Left renal cortex interstitium (tissue), 4 donors: ENCODE data around the gene CBX6. TPM values are rescaled to one million over a fixed set of nuclear protein-coding genes. Genes with fewer than 3 reads are reported as not detected.
"Not testable (repeated sequence)": the region's sequence is repeated elsewhere in the genome, so short reads cannot be mapped to it uniquely, and the experiment has no call there.

ENCODE experiments used
- DNase-seq, 4 donors: peaks; one replicate each; pipeline ENCODE4 v3.0.0-alpha.2; 2013; ENCODE audit warnings: low read depth in 4 of 4, low spot score in 2 of 4, missing footprints in 1 of 4
- polyA plus RNA-seq, 4 donors: library from polyadenylated mRNA; unstranded; fragments of 120-200 nt; gene quantifications; one replicate each; pipeline ENCODE4 v1.2.1, GENCODE V29; 2013; ENCODE audit not compliant: insufficient read length in 4 of 4

CBX6 gene
- polyA plus RNA-seq, 4 donors, result 35.9 to 50.8 (median 43.0) TPM

DNA sequence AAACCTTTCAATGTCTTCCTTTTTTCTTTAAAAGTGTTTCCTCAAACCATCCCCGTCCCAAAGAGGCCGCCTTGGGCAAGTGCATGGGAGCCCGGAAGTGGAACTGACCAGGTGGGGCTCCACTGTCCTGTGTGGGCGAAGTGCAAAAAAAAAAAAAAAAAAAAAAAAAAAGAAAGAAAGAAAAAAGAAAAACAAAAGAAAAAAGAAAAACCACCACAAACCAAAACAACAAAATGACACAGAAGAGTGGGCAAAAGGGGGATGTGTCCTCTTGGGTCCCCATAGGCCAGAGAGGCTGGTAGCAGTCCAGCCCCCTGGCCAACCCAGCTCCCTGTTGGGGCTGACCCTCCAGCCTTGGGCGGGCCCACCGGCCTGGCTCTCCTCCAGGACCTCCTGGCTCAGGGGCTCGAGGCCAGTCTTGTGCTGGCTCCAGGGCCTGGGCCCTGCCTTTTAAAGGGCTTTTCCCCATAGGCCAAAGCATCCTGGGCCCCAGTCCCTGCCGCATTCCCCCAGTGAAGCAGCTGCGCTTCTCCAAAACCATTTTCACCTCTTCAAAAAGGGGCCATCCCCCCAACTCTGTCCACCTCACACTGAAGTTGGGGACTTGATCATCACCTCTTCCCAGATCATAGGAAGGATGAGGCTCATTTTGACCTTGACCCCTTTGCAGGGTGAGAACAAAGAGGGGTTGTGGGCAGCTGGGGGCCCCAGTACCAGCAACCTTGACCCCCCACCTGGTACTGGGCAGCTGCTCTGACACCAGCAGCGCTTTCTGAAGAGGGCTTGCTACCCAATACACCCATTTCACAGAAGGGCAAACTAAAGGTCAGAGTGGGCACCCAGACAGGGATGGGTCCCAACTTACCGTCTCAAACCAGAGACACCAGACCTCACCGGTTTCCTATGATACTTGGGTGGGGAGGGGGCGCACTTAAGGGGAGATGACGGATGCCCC is 9.4 kb downstream of the CBX6 start:
- DNase-seq, result no peak

DNA sequence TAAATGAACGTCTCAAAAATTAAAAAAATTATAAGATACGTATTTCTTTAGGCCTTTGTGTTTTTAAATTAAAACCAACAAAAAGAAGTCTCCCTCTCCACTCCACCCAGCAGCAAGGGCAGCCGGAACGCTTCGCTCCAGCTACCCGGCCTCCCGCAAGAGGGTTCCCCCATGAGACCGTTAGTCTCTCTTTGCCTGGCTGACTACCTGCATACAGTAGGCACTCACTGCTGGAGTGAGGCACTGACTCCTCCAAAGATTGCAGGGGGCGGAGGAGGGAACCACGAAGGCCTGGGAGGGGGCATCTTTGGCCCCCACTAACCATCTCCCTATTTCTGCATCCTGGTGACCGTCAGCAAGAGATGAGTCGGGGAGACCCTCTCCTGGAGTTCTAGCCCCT is 10.1 kb downstream of the CBX6 start:
- DNase-seq, result no peak

DNA sequence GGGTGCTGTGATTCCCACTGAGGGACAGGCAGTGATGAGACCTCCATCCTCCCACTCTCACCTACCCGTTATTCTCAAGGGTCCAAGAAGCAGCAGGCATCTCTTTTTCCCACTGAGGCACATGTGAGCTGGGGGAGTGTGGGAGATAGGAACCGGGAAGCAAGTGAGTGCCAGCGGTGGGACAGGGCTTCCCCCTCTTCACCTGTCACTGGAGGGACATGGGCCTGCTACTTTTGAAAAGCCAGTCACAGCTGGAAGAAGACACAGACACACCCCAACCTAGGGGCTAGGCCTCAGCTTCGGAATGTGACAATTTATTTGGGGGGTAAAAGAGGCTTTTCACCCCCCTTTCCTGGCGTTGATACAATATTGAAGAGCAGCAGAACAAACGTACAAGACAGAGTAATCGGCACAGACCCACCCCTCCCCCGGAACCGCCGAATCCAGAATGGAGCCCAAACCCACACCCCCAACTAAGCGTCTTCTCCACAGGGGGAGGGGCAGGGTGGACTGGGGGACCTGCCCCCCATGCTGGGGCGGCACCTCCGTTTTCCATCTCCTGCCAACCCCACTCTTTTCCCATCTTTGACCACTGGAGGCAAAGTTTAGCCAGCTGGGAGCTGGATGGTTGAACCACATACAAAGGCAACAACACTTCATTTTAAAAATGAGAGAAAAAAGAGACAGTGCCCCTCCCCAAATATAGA is 10.7 kb downstream of the CBX6 start:
- no peak for DNase-seq

DNA sequence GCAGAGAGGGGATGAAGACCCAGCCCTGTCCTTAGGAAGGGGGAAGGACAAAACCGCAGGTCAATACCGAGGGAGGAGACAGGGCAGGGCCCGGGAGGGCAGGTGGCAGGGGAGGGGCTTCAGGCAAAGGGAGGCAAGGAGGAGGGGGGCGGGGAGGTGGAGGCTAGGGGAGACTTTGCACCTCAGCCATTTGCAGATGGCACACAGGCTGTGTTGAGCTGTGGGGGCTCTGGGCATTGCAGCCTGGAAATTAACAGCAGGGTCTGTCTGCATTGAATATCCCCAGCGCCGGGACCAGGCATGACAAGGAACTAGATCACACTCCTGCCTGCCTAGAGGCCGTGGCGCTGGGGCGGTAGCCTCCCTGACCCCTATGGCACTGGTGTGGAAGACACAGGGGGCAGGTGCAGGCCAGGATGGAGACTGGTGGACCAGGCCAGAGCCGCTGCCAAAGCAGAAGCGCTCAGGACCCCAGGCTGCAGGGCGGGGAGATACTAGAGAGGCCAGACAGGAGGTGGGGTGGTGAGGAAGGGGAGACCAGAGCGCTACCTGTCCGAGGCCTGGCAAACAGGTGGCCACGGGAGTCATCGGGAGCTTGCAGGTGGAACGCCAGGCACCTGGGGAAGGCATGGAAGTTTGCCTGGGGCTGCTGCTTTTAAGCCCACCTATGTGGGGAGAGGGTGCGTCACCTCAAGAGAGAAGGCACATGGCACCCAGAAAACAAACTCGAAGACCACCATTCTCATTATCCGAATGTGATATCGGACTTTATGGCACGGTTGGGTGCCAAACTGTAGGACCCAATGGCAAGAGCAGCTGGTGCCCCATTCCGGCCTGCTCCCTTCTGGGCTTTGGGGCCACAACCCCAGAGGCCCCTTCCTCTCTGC is 11.5 kb downstream of the CBX6 start:
- DNase-seq, result no peak

DNA sequence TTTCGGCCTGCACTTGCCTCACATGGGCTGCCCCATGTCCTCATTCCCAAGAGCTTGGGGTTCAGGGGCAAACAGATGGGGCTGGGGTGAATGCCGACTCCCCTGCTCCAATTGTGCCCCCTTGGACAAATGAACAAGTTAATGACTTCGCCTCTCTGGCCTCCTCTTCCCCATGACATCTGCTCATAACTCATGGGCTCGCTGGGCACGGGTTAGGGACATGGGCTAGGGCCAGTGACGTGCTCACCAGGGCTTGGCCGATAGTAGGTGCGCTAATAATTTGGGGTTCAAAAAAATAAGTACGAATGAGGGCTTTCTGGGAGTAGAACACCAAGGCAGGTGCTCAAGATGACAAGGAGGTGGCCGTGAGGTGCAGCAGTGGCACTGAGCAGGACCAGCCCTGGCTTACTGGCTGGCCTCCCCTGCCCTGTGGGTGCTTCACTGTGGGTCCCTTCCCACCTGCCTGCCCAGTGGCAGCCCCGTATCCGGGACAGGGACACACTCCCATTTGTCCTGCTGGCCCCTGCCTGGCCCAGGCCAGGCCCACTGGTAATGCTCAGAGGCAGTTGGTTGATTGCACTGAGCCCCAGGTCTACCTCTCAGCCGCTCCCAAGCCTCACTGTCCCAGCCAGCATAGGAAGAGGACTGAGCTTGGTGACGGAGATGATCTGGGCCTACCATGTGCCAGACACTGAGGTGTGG is 12.3 kb downstream of the CBX6 start:
- no peak for DNase-seq

DNA sequence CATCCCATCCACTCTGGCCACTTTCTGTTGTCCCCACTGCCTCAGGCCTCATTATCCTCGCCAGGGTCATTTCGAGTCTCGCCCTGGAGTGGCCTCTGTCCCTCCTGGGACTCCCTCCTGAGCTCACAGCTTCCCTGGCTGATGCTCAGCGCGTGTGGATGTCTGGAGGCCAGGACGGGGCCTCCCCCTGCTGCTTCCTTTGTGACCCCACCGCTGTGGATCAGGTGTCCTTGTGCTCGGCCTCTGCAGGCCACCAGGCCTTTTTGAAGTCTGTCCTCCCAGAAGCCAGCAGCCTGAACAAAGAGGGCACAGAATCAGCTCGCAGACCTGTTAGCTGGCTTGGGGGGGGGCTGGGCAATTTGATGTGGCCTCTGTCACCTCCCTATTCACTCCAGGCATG is 13.5 kb downstream of the CBX6 start:
- no peak for DNase-seq

DNA sequence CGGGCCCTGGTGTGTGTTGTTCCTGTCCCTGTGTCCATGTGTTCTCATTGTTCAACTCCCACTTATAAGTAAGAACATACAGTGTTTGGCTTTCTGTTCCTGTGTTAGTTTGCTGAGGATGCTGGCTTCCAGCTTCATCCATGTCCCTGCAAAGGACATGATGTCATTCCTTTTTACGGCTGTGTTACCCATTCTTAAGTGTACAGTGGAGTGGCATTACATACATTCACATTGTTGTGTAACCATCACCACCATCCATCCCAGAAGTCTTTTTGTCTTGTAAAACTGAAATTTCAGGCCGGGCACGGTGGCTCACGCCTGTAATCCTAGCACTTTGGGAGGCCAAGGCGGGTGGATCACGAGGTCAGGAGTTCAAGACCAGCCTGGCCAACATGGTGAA is 17.5 kb downstream of the CBX6 start:
- not testable (repeated sequence) for DNase-seq

DNA sequence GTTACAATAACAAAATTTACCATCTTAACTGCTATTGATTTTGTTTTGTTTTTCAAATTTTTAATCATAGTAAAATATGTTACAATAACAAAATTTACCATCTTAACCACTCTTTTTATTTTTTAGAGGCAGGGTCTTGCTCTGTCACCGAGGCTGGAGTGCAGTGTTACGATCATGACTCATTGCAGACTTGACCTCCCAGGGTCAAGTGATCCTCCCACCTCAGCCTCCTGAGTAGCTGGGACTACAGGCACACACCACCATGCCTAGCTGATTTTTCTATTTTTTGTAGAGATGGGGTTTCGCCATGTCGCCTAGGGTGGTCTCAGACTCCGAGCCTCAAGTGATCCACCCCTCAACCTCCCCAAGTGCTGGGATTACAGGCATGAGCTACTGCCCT is 18.1 kb downstream of the CBX6 start:
- not testable (repeated sequence) for DNase-seq

DNA sequence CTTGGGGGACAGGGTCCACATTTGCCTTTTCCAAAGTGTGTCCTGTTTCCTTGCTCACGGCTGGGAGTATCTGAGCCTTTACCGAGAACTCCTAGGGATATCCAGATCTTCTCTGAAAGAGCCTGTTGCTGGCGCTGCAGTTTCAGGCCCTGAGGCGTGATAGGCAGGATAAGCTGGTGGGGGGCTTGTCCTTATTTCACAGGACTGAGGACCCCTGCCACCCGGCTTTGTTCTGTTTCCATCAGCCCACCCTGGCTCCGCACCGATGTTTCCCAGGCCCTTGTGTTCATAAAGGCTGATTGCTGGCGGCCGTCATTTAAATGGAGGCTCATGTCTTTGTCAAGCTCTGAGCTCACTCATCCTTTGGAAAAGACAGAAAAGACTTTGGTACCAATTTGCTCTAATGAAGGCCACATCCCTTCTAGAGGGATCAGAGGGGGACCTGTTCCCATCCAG is 18.8 kb downstream of the CBX6 start:
- no peak for DNase-seq

DNA sequence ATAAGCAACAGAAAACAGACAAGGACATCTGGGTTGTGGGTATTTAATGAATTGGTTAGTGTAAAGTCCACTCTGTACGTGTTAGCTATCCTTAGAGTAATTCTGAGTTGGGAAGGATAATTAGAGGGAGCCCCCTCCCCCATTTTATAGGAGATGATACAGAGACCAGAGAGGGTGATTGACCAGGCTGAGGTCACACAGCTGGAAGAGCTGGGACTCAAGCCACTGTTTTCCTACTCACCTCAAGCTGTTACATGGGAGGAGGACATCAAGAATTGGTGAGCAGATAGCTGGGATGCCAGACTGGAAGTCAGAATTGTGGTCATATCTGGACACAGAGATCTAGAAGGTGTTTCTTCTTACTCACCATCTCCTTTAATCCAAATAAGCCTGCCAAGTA is 19.5 kb downstream of the CBX6 start:
- no peak for DNase-seq

DNA sequence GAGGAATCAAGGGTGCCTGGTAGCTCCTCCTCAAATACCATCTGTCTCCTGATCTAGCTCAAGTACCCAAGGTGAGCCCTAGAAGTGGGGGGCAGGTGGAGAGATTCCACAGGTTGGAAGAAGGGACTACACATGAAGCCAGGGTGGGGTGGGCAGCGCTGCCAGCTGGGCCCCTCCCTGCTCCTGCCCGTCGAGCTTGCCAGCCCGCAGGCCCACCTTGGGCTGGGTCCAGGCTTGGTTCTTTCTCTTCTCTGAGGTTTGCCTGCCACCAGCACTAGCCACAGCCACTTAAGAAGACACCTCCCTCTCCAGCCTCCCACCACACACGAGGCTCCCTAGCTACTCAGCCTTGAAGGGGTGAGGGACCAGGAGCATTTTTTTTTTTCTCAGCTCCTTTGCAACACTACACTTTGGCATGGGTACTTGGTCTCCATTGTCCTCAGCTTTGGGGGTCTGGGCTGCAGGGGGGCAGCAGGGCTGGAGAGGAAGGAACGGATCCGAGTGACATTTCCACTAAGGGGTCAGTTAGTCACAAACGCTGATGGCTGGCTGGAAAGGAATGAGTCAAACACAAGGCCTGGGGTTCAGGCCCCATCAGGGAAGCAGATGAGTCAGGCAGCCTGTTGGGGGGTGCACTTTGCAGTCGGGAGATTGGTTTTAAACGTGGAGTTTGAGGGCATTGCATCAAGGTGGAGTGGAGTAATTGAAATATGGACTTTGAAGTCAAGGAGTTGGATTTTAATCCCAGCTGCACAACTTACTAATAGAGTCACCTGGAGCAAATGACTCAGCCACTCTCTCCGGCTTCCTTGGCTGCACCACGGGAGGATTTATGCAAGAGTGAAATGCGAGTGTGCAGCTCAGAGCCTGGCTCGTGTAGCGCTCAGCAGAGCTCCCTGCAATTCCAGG is 20.8 kb downstream of the CBX6 start:
- DNase-seq, result no peak

DNA sequence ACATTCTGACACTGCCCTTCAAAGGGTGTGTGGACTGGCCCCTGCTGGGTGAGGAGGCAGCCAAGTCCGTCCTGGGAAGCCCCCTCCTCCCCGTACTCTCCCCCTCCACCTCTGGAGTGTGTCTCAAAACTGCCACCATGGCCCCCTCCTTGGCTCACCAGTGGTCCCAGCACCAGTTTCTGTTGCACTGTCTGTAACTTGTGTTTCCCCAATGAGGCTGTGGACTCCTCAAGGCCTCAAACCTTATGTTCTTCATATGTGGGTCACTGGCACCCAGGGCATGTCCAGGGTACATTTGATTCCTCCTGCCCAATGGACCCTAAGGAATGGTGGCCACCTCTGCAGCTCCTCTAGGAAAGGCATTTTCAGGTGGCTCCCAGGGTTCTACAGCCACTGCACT is 21.6 kb downstream of the CBX6 start:
- no peak for DNase-seq

DNA sequence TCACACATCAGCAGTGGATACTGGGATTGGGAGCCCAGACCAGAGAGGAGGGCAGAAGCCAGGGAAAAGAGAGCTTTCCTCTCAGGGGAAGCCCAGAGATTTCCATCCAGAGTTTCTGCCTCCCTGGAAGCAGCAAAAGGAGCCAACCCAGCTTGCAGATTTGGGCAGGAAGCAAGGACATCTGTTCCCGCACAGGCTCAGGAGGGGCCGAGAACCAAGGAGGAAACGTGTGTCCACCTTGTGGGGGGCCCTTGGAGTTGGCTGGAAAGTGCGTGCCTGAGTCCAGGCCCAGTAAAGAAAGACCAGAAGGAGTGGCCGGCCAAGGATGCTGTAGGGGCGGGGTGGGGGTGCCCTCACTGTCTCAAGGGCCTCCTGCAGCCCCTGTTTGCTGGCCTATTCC is 22.2 kb downstream of the CBX6 start:
- DNase-seq, result no peak

DNA sequence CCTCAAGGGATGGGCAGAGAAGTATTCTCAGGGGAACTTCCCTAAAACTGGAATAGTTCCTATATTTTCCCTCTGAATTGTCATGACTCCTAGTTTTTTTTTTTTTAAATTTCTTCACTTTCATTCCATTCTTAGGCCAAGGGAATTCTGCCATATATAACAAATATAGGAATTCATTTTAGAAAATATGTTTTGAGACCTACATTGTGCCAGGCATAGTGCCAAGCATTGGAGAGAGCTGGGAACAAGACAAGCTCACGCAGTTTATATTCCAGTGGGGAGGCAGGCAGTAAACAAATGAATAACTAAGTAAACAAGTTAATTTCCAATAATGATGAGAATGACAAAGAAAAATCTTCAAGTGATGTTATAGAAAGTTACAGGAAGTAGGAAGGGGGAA is 25.6 kb downstream of the CBX6 start:
- DNase-seq, result no peak

DNA sequence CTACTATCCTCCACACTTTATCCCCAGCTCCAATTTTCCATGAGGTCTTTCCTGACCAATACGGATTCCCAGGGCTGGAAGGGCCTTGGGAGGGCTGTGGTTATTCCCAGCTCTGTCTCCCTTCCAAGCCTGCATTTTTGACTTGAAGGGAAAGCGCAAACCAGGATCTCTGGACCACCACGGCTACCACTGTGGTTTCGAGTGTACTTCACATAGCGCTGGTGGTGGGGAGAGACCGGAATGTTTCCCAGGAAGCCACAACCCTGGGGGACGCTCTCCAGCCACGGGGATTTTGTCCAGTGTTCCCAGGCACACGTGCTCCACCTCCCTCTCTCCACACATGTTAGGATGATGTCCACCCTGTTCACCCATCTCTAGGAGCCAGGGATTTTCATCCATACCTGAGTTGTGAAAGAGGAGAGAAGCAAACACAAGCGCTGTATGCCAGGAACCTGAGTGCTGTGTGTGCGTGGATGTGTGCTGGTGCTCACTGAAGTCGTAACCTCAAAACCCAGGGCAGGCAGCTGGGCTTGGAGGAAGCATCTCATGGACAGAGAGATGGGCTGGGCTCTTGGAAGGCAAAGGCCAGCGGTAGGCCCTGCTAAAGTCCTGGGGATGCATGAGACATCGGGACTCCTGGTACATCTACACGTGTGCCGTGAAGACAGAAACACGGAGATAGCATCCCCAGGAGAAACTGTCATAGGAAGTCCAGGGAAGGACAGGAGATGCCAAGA is 26.8 kb downstream of the CBX6 start:
- no peak for DNase-seq

DNA sequence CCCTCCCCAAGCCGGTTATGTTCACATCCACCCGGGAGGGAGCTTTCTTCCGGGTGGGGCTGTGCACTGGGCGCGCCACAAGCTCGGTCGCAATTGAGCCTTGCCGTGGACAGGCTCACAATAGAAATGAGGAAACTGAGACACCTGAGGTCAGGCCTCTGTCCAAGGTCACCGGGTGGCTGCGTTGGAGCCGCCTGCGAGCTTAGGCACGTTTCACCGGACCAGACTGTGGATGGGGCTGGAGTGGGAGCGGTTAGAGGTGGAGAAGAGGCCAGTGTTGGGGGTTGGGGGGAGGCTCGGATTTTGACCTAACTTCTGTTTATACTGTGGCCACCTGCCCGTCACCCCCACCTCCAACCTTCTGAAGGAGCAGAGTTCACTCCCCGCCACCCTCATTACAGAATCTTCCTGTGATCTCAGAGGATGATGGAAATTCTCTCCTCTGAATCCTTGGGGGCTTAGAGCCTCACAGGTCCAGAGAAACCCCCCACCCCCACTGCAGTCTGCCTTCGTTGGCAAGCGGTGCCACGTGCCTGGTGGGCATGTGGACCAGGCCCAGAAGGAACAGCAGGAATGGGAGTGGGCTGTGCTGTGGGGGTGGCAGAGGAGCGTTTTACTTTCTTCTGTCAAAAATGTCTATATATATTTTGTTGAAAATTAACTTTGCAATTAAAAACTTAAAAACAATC is 27.6 kb downstream of the CBX6 start:
- no peak for DNase-seq

DNA sequence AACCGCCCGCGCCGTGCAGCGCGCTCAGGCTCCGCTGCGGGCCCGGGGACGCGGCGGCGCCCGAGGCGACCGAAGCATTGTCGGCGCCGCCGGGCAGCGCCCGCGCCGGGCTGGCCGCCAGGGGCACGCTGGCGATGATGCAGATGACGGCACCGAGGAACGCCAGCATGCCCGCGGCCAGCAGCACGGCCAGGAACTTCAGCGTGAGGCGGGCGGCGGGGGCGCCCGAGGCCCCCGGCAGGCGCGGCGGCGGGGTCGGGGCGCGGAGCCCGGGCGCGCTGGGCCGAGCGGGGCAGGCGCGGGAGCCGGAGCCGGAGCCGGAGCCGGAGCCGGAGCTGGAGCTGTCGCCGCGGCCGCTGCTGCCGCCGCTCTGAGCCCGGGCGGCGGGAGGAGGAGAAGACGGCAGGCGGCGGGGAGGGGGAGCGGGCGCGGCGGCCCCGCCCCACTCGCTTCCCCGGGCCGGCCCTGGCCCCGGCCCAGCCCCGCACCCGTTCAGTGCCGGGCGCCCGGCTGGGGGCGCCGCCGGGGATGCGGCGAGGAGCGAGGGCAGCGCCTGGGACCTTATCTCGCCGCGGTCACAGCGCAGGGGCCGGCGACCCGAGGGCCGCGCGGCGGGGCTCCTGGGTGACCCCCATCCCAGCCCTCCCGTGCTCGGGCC is 28.2 kb downstream of the CBX6 start, which contains the start of gene NPTXR:
TSS of gene NPTXR (minus strand) at position 372 of the 658 bp plus-strand sequence.
- no peak for DNase-seq
